Endothelial cell of umbilical vein (primary cell): ENCODE results near the gene AMOT. TPM values are rescaled to one million over a fixed set of nuclear protein-coding genes. Genes with fewer than 3 reads are reported as not detected.

Experiments
- BruUV-seq: library from RNA; stranded (reverse); fragments of 400-500 nt; replicated peaks from 2 replicates; lab custom pipeline; 2021; lab: Mats Ljungman, UMichigan
- CTCF ChIA-PET: fragments of 300-600, 350-600 bp; sonication (Branson Sonifier 250); formaldehyde crosslinking; loops from one replicate; lab custom pipeline; 2021; ENCODE audit warnings: antibody characterized with exemption, inconsistent platforms; lab: Charles Lee
- POLR2A ChIA-PET: fragments of 300-600, 350-600 bp; sonication (Branson Sonifier 250); formaldehyde crosslinking; loops from one replicate; lab custom pipeline; 2021; ENCODE audit warnings: antibody characterized with exemption, inconsistent platforms; lab: Charles Lee
- DNase-seq: peaks from one replicate; pipeline ENCODE4 v3.0.0-alpha.2; 2011; ENCODE audit warnings: low read depth, low spot score
- FAIRE-seq: peaks from 2 replicates; lab custom pipeline; 2011; peaks lifted over from hg19 to GRCh38; lab: Jason Lieb, UNC
- H2AFZ ChIP-seq: 2 replicates; pipeline ENCODE4 v1.6.0; 2012; ENCODE audit warnings: low read depth, low read length, control low read depth, inconsistent platforms
- H3K27ac ChIP-seq: 2 replicates; pipeline ENCODE4 v1.5.1; 2011; ENCODE audit warnings: low read depth, mild to moderate bottlenecking, control low read depth, low read length, moderate library complexity; ENCODE audit not compliant: insufficient read depth
- H3K27me3 ChIP-seq, 2 experiments: 2 replicates each; pipeline versions ENCODE4 v1.6.0 to v1.6.1; 2011; ENCODE audit warnings: low read length in 2 of 2, mixed read lengths in 1 of 2; ENCODE audit not compliant: control insufficient read depth in 2 of 2, insufficient read depth in 2 of 2
- H3K36me3 ChIP-seq, 2 experiments: 2 replicates in 1 of 2; 3 replicates in 1 of 2; pipeline ENCODE4 v1.5.1; 2011; ENCODE audit warnings: low read length in 2 of 2, mild to moderate bottlenecking in 1 of 2, moderate library complexity in 1 of 2; ENCODE audit not compliant: control insufficient read depth in 2 of 2, insufficient read depth in 2 of 2; ENCODE audit errors: extremely low read depth in 1 of 2
- H3K4me1 ChIP-seq: 3 replicates; pipeline ENCODE4 v1.5.1; 2011; ENCODE audit warnings: mild to moderate bottlenecking, low read length; ENCODE audit not compliant: control insufficient read depth, insufficient read depth; ENCODE audit errors: extremely low read depth
- H3K4me2 ChIP-seq: 2 replicates; pipeline ENCODE4 v1.6.1; 2011; ENCODE audit warnings: low read length, control low read depth, mixed read lengths; ENCODE audit not compliant: insufficient read depth
- H3K4me3 ChIP-seq, 3 experiments: fragments of 200-600 bp in 1 of 3; sonication (generic), shearing (Covaris generic) in 1 of 3; replicated peaks in 1 of 3; 2 replicates each; pipeline ENCODE4 v1.5.1; 2011 to 2016; ENCODE audit warnings: control low read depth in 3 of 3, low read length in 3 of 3, mild to moderate bottlenecking in 2 of 3, inconsistent platforms in 1 of 3, low read depth in 1 of 3, moderate library complexity in 1 of 3; ENCODE audit not compliant: insufficient read depth in 1 of 3
- H3K79me2 ChIP-seq: 2 replicates; pipeline ENCODE4 v1.6.0; 2012; ENCODE audit warnings: low read length, inconsistent platforms; ENCODE audit not compliant: control insufficient read depth, insufficient read depth
- H3K9ac ChIP-seq: replicated peaks from 2 replicates; pipeline ENCODE3; 2011; ENCODE audit warnings: low read length, control low read depth; ENCODE audit not compliant: insufficient read depth; ENCODE audit errors: extremely low read depth
- H3K9me1 ChIP-seq: replicated peaks from 3 replicates; pipeline ENCODE4 v1.6.0; 2011; ENCODE audit warnings: mild to moderate bottlenecking, low read length; ENCODE audit not compliant: control insufficient read depth, insufficient read depth; ENCODE audit errors: extremely low read depth
- H3K9me3 ChIP-seq: replicated peaks from 2 replicates; pipeline ENCODE4 v1.5.1; 2012; ENCODE audit warnings: low read length, inconsistent platforms; ENCODE audit not compliant: control insufficient read depth, insufficient read depth
- H4K20me1 ChIP-seq: replicated peaks from 2 replicates; pipeline ENCODE3; 2011; ENCODE audit warnings: mild to moderate bottlenecking, low read length; ENCODE audit not compliant: control insufficient read depth, insufficient read depth; ENCODE audit errors: extremely low read depth
- EZH2 ChIP-seq: IDR thresholded peaks from 2 replicates; pipeline ENCODE4 v1.6.1; 2012; ENCODE audit warnings: borderline replicate concordance, low read depth, mild to moderate bottlenecking, moderate library complexity, low read length, inconsistent platforms; ENCODE audit not compliant: severe bottlenecking
- FOS ChIP-seq: IDR thresholded peaks from 2 replicates; pipeline ENCODE4 v1.6.1; 2011; ENCODE audit warnings: mild to moderate bottlenecking, low read length, moderate library complexity, borderline replicate concordance; ENCODE audit not compliant: insufficient read depth
- GATA2 ChIP-seq: IDR thresholded peaks from 2 replicates; pipeline ENCODE4 v1.7.0; 2011; ENCODE audit warnings: low read depth, mild to moderate bottlenecking, moderate library complexity, mixed read lengths, low read length; ENCODE audit not compliant: insufficient read length, insufficient read depth
- JUN ChIP-seq: IDR thresholded peaks from 2 replicates; pipeline ENCODE4 v1.6.1; 2011; ENCODE audit warnings: borderline replicate concordance, low read depth; ENCODE audit not compliant: insufficient read length, insufficient read depth
- MYC ChIP-seq: IDR thresholded peaks from one replicate; pipeline ENCODE4 v1.6.1; 2011; ENCODE audit warnings: mild to moderate bottlenecking, low read depth, low read length
- POLR2A ChIP-seq: IDR thresholded peaks from 2 replicates; pipeline ENCODE4 v1.6.1; 2012; ENCODE audit warnings: low read depth, mild to moderate bottlenecking, control low read depth, low read length
- POLR2AphosphoS5 ChIP-seq: IDR thresholded peaks from 2 replicates; pipeline ENCODE4 v1.6.1; 2012; ENCODE audit warnings: low read depth, mild to moderate bottlenecking, control low read depth, low read length, moderate library complexity; ENCODE audit not compliant: insufficient read depth
- dilution Hi-C: fragments of 300-500 bp; cut with MboI; formaldehyde crosslinking; loops from one replicate; pipeline ENCODE4 v1.15.0; 2019; ENCODE audit warnings: low sequenced_read_pairs; ENCODE audit not compliant: extremely low pct_ligation_motif_present
- intact Hi-C: fragments of 100-400 bp; cut with micrococcal nuclease; formaldehyde crosslinking; loops from one replicate; pipeline ENCODE4 v1.10.0; 2022
- polyA plus RNA-seq, 4 experiments: library from polyadenylated mRNA; depleted of rRNA in 3 of 4; stranded (reverse) in 3 of 4; unstranded in 1 of 4; fragments of >200 nt; gene quantifications; 2 replicates each; pipeline versions ENCODE4 v1.2.1 to v1.2.3, GENCODE V29; 2011 to 2012; ENCODE audit warnings: missing spikeins in 1 of 4
- total RNA-seq: library from RNA; stranded (reverse); gene quantifications from 2 replicates; pipeline ENCODE4 v1.2.3, GENCODE V29; 2021
- TF ChIP-seq, protein P1 (sequence below), 2 donors: IDR thresholded peaks; 1 replicate in 1 of 2; 2 replicates in 1 of 2; pipeline ENCODE4 v1.5.1; 2011; ENCODE audit warnings: low read length in 2 of 2, mild to moderate bottlenecking in 2 of 2, moderate library complexity in 2 of 2, control low read depth in 1 of 2, inconsistent platforms in 1 of 2, low read depth in 1 of 2; ENCODE audit not compliant: insufficient read depth in 1 of 2; ENCODE audit errors: extremely low read depth in 1 of 2
- TF ChIP-seq, protein P2 (sequence below): IDR thresholded peaks from 2 replicates; pipeline ENCODE4 v1.6.1; 2011; ENCODE audit not compliant: insufficient read depth, insufficient read length

AMOT gene
- total and polyA plus RNA-seq, 2 donors (not counting 3 experiments of a cell fraction or from before 2014, with no cell fraction given) = 0.68 to 3.5 TPM

DNA sequence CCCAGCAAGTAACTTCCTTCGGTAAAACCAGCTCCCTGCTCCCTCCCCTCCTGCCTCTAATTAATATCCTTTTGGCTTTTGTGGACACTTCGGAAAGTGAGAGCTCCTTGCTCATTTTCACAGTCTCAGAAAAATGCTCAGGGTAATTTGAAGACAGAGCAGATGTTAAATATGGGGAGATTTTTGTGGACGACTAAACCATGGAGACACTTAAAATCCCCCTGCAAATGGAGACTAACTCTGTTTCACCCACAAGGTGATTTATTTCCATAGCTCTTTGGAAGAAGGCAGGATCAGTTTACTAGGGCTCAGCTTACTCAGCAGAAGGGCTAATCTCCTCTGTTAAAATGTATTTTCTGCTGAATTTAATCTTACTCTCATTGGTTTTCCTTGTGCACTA lies 12.2 kb upstream of the AMOT start:
- Histone ChIP-seq H3K4me3 (no peak overlapping the region), H3K4me2 (no peak overlapping the region), H3K27ac (no peak overlapping the region), H3K9ac (no peak overlapping the region), H3K79me2 (no peaks in the 10 kb centered on the region), H3K9me3 (no peaks in the 10 kb centered on the region), H3K9me1 (no peaks in the 10 kb centered on the region), H3K4me1 (no peaks in the 10 kb centered on the region), H3K36me3 (no peaks in the 10 kb centered on the region), H2AFZ (no peak overlapping the region), H3K27me3 (no peaks in the 10 kb centered on the region), H4K20me1 (no peaks in the 10 kb centered on the region)
- intact Hi-C loops = no loop called here
- FAIRE-seq (no peak), DNase-seq (no peak)
- BruUV-seq = no TSS peak
- ChIA-PET POLR2A (no interaction called here), CTCF (no interaction called here)
- TF ChIP-seq POLR2AphosphoS5 (no peak), FOS (no peak), MYC (no peak), EZH2 (no peak)
- dilution Hi-C loops = no loop called here

DNA sequence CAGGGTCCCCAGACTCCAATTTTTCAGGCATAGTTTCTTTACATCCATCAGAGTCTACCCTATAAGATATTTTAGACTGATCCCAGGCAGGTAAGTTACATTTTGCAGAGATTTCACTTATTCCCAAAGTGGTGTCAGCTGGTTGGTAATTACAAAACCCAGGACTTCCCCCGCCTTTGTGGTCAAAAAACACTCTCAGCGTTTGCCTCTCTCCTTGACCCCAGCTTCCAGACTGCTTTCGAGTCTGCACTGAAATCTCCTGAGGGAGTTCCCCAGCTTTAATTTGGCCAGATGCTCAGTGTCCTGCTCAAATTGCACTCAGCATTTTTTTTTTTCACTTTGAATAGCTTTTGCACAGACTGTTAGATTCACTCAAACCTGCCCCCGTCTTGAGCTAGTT lies 11.2 kb upstream of the AMOT start:
- no peak for FAIRE-seq
- no peak for TF ChIP-seq MYC
- TF ChIP-seq EZH2 = no peak
- TF ChIP-seq, protein P1, sequence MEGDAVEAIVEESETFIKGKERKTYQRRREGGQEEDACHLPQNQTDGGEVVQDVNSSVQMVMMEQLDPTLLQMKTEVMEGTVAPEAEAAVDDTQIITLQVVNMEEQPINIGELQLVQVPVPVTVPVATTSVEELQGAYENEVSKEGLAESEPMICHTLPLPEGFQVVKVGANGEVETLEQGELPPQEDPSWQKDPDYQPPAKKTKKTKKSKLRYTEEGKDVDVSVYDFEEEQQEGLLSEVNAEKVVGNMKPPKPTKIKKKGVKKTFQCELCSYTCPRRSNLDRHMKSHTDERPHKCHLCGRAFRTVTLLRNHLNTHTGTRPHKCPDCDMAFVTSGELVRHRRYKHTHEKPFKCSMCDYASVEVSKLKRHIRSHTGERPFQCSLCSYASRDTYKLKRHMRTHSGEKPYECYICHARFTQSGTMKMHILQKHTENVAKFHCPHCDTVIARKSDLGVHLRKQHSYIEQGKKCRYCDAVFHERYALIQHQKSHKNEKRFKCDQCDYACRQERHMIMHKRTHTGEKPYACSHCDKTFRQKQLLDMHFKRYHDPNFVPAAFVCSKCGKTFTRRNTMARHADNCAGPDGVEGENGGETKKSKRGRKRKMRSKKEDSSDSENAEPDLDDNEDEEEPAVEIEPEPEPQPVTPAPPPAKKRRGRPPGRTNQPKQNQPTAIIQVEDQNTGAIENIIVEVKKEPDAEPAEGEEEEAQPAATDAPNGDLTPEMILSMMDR (IDR thresholded peaks at IDR 0.05; ENCODE audit: extremely low read depth in 1 of 2, insufficient read depth in 1 of 2, low read depth in 1 of 2, low read length in 2 of 2) = no peak
- no peak for TF ChIP-seq FOS
- TF ChIP-seq POLR2A = no peak
- TF ChIP-seq POLR2AphosphoS5 = no peak
- TF ChIP-seq, protein P2, sequence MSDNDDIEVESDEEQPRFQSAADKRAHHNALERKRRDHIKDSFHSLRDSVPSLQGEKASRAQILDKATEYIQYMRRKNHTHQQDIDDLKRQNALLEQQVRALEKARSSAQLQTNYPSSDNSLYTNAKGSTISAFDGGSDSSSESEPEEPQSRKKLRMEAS = no peak
- no peak for TF ChIP-seq GATA2
- no peak for TF ChIP-seq JUN

More for the DNA sequence above, 11.2 kb upstream of the AMOT start:
- no peaks in the 10 kb centered on the region for H3K9me1 ChIP-seq
- dilution Hi-C loops (no loop called here), intact Hi-C loops (no loop called here)
- H3K4me1 ChIP-seq = no peaks in the 10 kb centered on the region
- DNase-seq = no peak
- H3K4me3 ChIP-seq = no peak overlapping the region
- no peak overlapping the region for H3K9ac ChIP-seq
- no TSS peak for BruUV-seq
- H2AFZ ChIP-seq = no peak overlapping the region
- no peak overlapping the region for H3K27ac ChIP-seq
- ChIA-PET POLR2A (no interaction called here), CTCF (no interaction called here)
- no peaks in the 10 kb centered on the region for H4K20me1 ChIP-seq
- H3K9me3 ChIP-seq = no peaks in the 10 kb centered on the region
- H3K27me3 ChIP-seq = no peaks in the 10 kb centered on the region
- no peaks in the 10 kb centered on the region for H3K36me3 ChIP-seq
- H3K4me2 ChIP-seq = no peak overlapping the region
- H3K79me2 ChIP-seq = no peaks in the 10 kb centered on the region
